H9 (cell line): ENCODE results near the gene SRP54. TPM values are rescaled to one million over a fixed set of nuclear protein-coding genes. Genes with fewer than 3 reads are reported as not detected.

Source experiments
- DNase-seq: peaks from one replicate; pipeline ENCODE4 v3.0.0-alpha.2; 2017
- H2AFZ ChIP-seq: one replicate; pipeline ENCODE4 v1.6.1; 2013; ENCODE audit warnings: mild to moderate bottlenecking, low read length, control low read depth, moderate library complexity
- H2AK5ac ChIP-seq: 2 replicates; pipeline ENCODE4 v1.6.1; 2013; ENCODE audit warnings: low read length, control low read depth, mixed read lengths; ENCODE audit not compliant: insufficient read length
- H2BK120ac ChIP-seq: one replicate; pipeline ENCODE4 v1.6.1; 2013; ENCODE audit warnings: low read depth, mild to moderate bottlenecking, low read length, control low read depth, inconsistent platforms; ENCODE audit not compliant: poor library complexity, severe bottlenecking
- H2BK12ac ChIP-seq: 2 replicates; pipeline ENCODE4 v1.6.1; 2013; ENCODE audit warnings: low read length, control low read depth, mixed read lengths, low read depth; ENCODE audit not compliant: insufficient read length
- H2BK15ac ChIP-seq: 2 replicates; pipeline ENCODE4 v1.6.1; 2013; ENCODE audit warnings: low read depth, low read length, control low read depth
- H2BK20ac ChIP-seq: one replicate; pipeline ENCODE4 v1.6.1; 2013; ENCODE audit warnings: low read depth, mild to moderate bottlenecking, low read length, control low read depth, inconsistent platforms; ENCODE audit not compliant: poor library complexity, severe bottlenecking
- H2BK5ac ChIP-seq: 2 replicates; pipeline ENCODE4 v1.6.1; 2013; ENCODE audit warnings: low read length, control low read depth, mixed read lengths; ENCODE audit not compliant: insufficient read length
- H3K14ac ChIP-seq: 2 replicates; pipeline ENCODE4 v1.6.1; 2013; ENCODE audit warnings: low read length, control low read depth; ENCODE audit not compliant: insufficient read depth
- H3K18ac ChIP-seq: 2 replicates; pipeline ENCODE4 v1.6.1; 2013; ENCODE audit warnings: low read depth, mild to moderate bottlenecking, mixed read lengths, low read length, control low read depth; ENCODE audit not compliant: insufficient read length
- H3K23ac ChIP-seq: 2 replicates; pipeline ENCODE4 v1.6.1; 2013; ENCODE audit warnings: low read length, control low read depth, mixed read lengths, low read depth; ENCODE audit not compliant: insufficient read length
- H3K23me2 ChIP-seq: 2 replicates; pipeline ENCODE4 v1.6.1; 2013; ENCODE audit warnings: low read depth, mild to moderate bottlenecking, mixed read lengths, low read length, control low read depth; ENCODE audit not compliant: insufficient read length, poor library complexity, severe bottlenecking
- H3K27ac ChIP-seq: 2 replicates; pipeline ENCODE4 v1.5.1; 2013; ENCODE audit warnings: low read length, control low read depth, mixed read lengths, low read depth; ENCODE audit not compliant: insufficient read length
- H3K27me3 ChIP-seq: 2 replicates; pipeline ENCODE4 v1.6.1; 2013; ENCODE audit warnings: low read length, control low read depth, inconsistent platforms; ENCODE audit not compliant: insufficient read depth
- H3K4ac ChIP-seq: 2 replicates; pipeline ENCODE4 v1.6.1; 2013; ENCODE audit warnings: low read depth, mild to moderate bottlenecking, control low read depth, inconsistent platforms, low read length, moderate library complexity
- H3K4me1 ChIP-seq: 2 replicates; pipeline ENCODE4 v1.6.1; 2013; ENCODE audit warnings: low read length, control low read depth, inconsistent platforms; ENCODE audit not compliant: insufficient read depth
- H3K4me2 ChIP-seq: 2 replicates; pipeline ENCODE4 v1.6.1; 2013; ENCODE audit warnings: low read length, control low read depth, mixed read lengths; ENCODE audit not compliant: insufficient read length, insufficient read depth
- H3K56ac ChIP-seq: 2 replicates; pipeline ENCODE4 v1.6.1; 2013; ENCODE audit warnings: low read depth, mild to moderate bottlenecking, mixed read lengths, low read length, control low read depth; ENCODE audit not compliant: insufficient read length
- H3K79me1 ChIP-seq: 2 replicates; pipeline ENCODE4 v1.6.1; 2013; ENCODE audit warnings: low read depth, mild to moderate bottlenecking, moderate library complexity, low read length, control low read depth, inconsistent platforms; ENCODE audit not compliant: insufficient read depth, poor library complexity, severe bottlenecking
- H3K79me2 ChIP-seq: 2 replicates; pipeline ENCODE4 v1.6.1; 2013; ENCODE audit warnings: low read length, control low read depth, inconsistent platforms; ENCODE audit not compliant: insufficient read depth
- H3K9ac ChIP-seq: 2 replicates; pipeline ENCODE4 v1.6.1; 2013; ENCODE audit warnings: low read length, control low read depth, mixed read lengths; ENCODE audit not compliant: insufficient read length; ENCODE audit errors: extremely low read depth
- H3K9me3 ChIP-seq: one replicate; pipeline ENCODE4 v1.6.1; 2013; ENCODE audit warnings: low read depth, low read length, inconsistent platforms; ENCODE audit not compliant: control insufficient read depth
- H3T11ph ChIP-seq: one replicate; pipeline ENCODE4 v1.6.1; 2013; ENCODE audit warnings: mild to moderate bottlenecking, low read length, control low read depth, inconsistent platforms
- H4K20me1 ChIP-seq: one replicate; pipeline ENCODE4 v1.6.1; 2013; ENCODE audit not compliant: control insufficient read depth, insufficient read length, insufficient read depth
- H4K5ac ChIP-seq: 2 replicates; pipeline ENCODE4 v1.6.1; 2013; ENCODE audit warnings: low read depth, mild to moderate bottlenecking, mixed read lengths, low read length, control low read depth; ENCODE audit not compliant: insufficient read length
- H4K8ac ChIP-seq: replicated peaks from 2 replicates; pipeline ENCODE4 v1.6.1; 2013; ENCODE audit warnings: low read length, control low read depth, mixed read lengths, low read depth; ENCODE audit not compliant: insufficient read length
- H4K91ac ChIP-seq: 2 replicates; pipeline ENCODE4 v1.6.1; 2013; ENCODE audit warnings: low read depth, mild to moderate bottlenecking, moderate library complexity, mixed read lengths, low read length, control low read depth; ENCODE audit not compliant: insufficient read length
- H3K27ac Mint-ChIP-seq, 3 experiments: 2 replicates in 2 of 3; 3 replicates in 1 of 3; pipeline ENCODE4 v1.8.0; 2020 to 2021; ENCODE audit warnings: mixed read lengths in 3 of 3, mild to moderate bottlenecking in 1 of 3, moderate library complexity in 1 of 3
- H3K27me3 Mint-ChIP-seq: 2 replicates; pipeline ENCODE4 v1.8.0; 2021; ENCODE audit warnings: low read depth, mild to moderate bottlenecking, moderate library complexity, mixed read lengths
- H3K36me3 Mint-ChIP-seq, 3 experiments: 2 replicates in 2 of 3; 3 replicates in 1 of 3; pipeline ENCODE4 v1.8.0; 2020 to 2021; ENCODE audit warnings: low read depth in 3 of 3, mixed read lengths in 3 of 3; ENCODE audit not compliant: insufficient read depth in 1 of 3
- H3K4me1 Mint-ChIP-seq, 2 experiments: 2 replicates each; pipeline ENCODE4 v1.8.0; 2020; ENCODE audit warnings: mixed read lengths in 2 of 2
- H3K4me3 Mint-ChIP-seq, 2 experiments: 2 replicates in 1 of 2; 3 replicates in 1 of 2; pipeline ENCODE4 v1.8.0; 2020 to 2021; ENCODE audit warnings: mild to moderate bottlenecking in 2 of 2, mixed read lengths in 2 of 2, moderate library complexity in 1 of 2
- H3K9me3 Mint-ChIP-seq, 2 experiments: 2 replicates in 1 of 2; 3 replicates in 1 of 2; pipeline ENCODE4 v1.8.0; 2020; ENCODE audit warnings: mild to moderate bottlenecking in 2 of 2, mixed read lengths in 2 of 2, moderate library complexity in 1 of 2
- CTCF ChIP-seq: fragments of 200-600 bp; sonication (generic); conservative IDR thresholded peaks from 3 replicates; pipeline ENCODE4 v1.8.0; 2021; ENCODE audit warnings: antibody characterized with exemption, mild to moderate bottlenecking
- WGBS: extraction: QIAGEN DNeasy Blood & Tissue Kit; methylation state at CpG from one replicate; pipeline ENCODE4 v1.1.7; 2013; ENCODE audit warnings: missing lambda C conversion rate, low lambda C conversion rate, mixed read lengths; ENCODE audit not compliant: insufficient read length; ENCODE audit errors: extremely low coverage; 5-methylcytosine and 5-hydroxymethylcytosine counted together
- total RNA-seq: library from RNA; stranded (reverse); gene quantifications from 2 replicates; pipeline ENCODE4 v1.2.1, GENCODE V29; 2021

SRP54 gene
- total RNA-seq, 1 experiment from 2014 or later: 57.7 TPM

- Histone ChIP-seq H3K4ac (no peak overlapping the region), H2AFZ (no peak overlapping the region), H3T11ph (no peak overlapping the region), H3K56ac (no peak overlapping the region), H3K79me1 (no peaks in the 10 kb centered on the region), H3K79me2 (no peaks in the 10 kb centered on the region), H2BK15ac (no peak overlapping the region), H3K4me2 (no peak overlapping the region), H2BK120ac (no peak overlapping the region), H2AK5ac (no peak overlapping the region), H4K8ac (no peak overlapping the region), H4K91ac (no peak overlapping the region), H3K23ac (no peak overlapping the region), H2BK20ac (no peak overlapping the region), H3K9ac (no peak overlapping the region), H2BK12ac (no peak overlapping the region), H4K5ac (no peak overlapping the region), H3K14ac (no peak overlapping the region), H4K20me1 (no peaks in the 10 kb centered on the region), H3K27me3 (no peaks in the 10 kb centered on the region), H3K23me2 (no peaks in the 10 kb centered on the region), H3K4me1 (no peaks in the 10 kb centered on the region), H3K27ac (no peak overlapping the region), H2BK5ac (no peak overlapping the region), H3K18ac (no peak overlapping the region), H3K9me3 (no peaks in the 10 kb centered on the region)
- H3K27me3 Mint-ChIP-seq: no peaks in the 10 kb centered on the region
- H3K27ac Mint-ChIP-seq: no peak overlapping the region
- H3K4me3 Mint-ChIP-seq: no peak overlapping the region
- H3K9me3 Mint-ChIP-seq: no peaks in the 10 kb centered on the region
- no peak for TF ChIP-seq CTCF
- no CpG with 5 or more reads among the region's 3 CpGs for WGBS
- peaks cover 0 to 9% (median 4%) of the 10 kb centered on the region in 3 experiments; a peak in 4 of 7 replicates for H3K36me3 Mint-ChIP-seq
- H3K4me1 Mint-ChIP-seq: no peaks in the 10 kb centered on the region
- no peak for DNase-seq
Measured at GRCh38 chr14:34966413-34966812, 16.4 kb upstream of the SRP54 start.
